HCT116 (cell line): ENCODE measurements around the gene TAF1C.

ENCODE experiments used
- CTCF ChIP-seq, 3 experiments: fragments of 200-600 bp in 1 of 3; sonication (generic) in 1 of 3; IDR thresholded peaks in 2 of 3; conservative IDR thresholded peaks in 1 of 3; 2 replicates each; pipeline ENCODE4 v1.5.1; 2012 to 2017; ENCODE audit warnings: low read depth in 2 of 3, low read length in 2 of 3, antibody characterized with exemption in 1 of 3, borderline replicate concordance in 1 of 3, control low read depth in 1 of 3, mild to moderate bottlenecking in 1 of 3, mixed read lengths in 1 of 3, mixed run types in 1 of 3, moderate library complexity in 1 of 3; ENCODE audit not compliant: insufficient read depth in 1 of 3
- EGR1 ChIP-seq: IDR thresholded peaks from 2 replicates; pipeline ENCODE4 v1.6.1; 2012; ENCODE audit warnings: low read depth
- EZH2 ChIP-seq: fragments of 200-600 bp; sonication (generic); IDR thresholded peaks from 2 replicates; pipeline ENCODE4 v1.6.1; 2017; ENCODE audit warnings: antibody characterized with exemption, mixed run types
- EZH2phosphoT487 ChIP-seq: fragments of 200-600 bp; IDR thresholded peaks from 2 replicates; pipeline ENCODE4 v1.6.1; 2018; ENCODE audit warnings: antibody characterized with exemption, borderline replicate concordance
- POLR2A ChIP-seq: IDR thresholded peaks from 2 replicates; pipeline ENCODE4 v1.7.0; 2011; ENCODE audit warnings: borderline replicate concordance; ENCODE audit not compliant: insufficient read depth, insufficient read length; ENCODE audit errors: extremely low read depth
- POLR2AphosphoS5 ChIP-seq: IDR thresholded peaks from 2 replicates; pipeline ENCODE4 v1.6.1; 2011; ENCODE audit warnings: mild to moderate bottlenecking, low read depth, low read length, moderate library complexity
- RAD21 ChIP-seq: IDR thresholded peaks from 2 replicates; pipeline ENCODE4 v1.6.1; 2012; ENCODE audit warnings: low read depth, mild to moderate bottlenecking
- SP1 ChIP-seq: IDR thresholded peaks from 2 replicates; pipeline ENCODE4 v1.6.1; 2012; ENCODE audit warnings: low read depth
- ZFX ChIP-seq: fragments of 450-650 bp; IDR thresholded peaks from 2 replicates; pipeline ENCODE4 v1.6.1; 2017
- ZNF274 ChIP-seq: fragments of 200-500 bp; sonication (Bioruptor generic); IDR thresholded peaks from 2 replicates; pipeline ENCODE4 v1.6.1; 2014; ENCODE audit warnings: mild to moderate bottlenecking, low read depth, low read length, inconsistent platforms
- TF ChIP-seq, protein P1 (sequence below): IDR thresholded peaks from 2 replicates; pipeline ENCODE4 v1.6.1; 2011; ENCODE audit warnings: mild to moderate bottlenecking, low read length, moderate library complexity; ENCODE audit not compliant: insufficient replicate concordance; ENCODE audit errors: extremely low read depth
- TF ChIP-seq, protein P2 (sequence below): IDR thresholded peaks from 2 replicates; pipeline ENCODE4 v1.6.1; 2012

- no peak for TF ChIP-seq ZFX
- no peak for TF ChIP-seq CTCF (IDR thresholded peaks at IDR 0.05 in 2 of 3, conservative IDR thresholded peaks at IDR 0.05 in 1 of 3; ENCODE audit: borderline replicate concordance in 1 of 3, insufficient read depth in 1 of 3, low read depth in 2 of 3, low read length in 2 of 3)
- TF ChIP-seq ZNF274 = no peak
- TF ChIP-seq POLR2A = no peak
- TF ChIP-seq EZH2 = no peak
- no peak for TF ChIP-seq SP1
- no peak for TF ChIP-seq EGR1
- TF ChIP-seq, protein P1, sequence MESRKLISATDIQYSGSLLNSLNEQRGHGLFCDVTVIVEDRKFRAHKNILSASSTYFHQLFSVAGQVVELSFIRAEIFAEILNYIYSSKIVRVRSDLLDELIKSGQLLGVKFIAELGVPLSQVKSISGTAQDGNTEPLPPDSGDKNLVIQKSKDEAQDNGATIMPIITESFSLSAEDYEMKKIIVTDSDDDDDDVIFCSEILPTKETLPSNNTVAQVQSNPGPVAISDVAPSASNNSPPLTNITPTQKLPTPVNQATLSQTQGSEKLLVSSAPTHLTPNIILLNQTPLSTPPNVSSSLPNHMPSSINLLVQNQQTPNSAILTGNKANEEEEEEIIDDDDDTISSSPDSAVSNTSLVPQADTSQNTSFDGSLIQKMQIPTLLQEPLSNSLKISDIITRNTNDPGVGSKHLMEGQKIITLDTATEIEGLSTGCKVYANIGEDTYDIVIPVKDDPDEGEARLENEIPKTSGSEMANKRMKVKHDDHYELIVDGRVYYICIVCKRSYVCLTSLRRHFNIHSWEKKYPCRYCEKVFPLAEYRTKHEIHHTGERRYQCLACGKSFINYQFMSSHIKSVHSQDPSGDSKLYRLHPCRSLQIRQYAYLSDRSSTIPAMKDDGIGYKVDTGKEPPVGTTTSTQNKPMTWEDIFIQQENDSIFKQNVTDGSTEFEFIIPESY = no peak
- no peak for TF ChIP-seq RAD21
- no peak for TF ChIP-seq EZH2phosphoT487
- TF ChIP-seq POLR2AphosphoS5 = no peak
- TF ChIP-seq, protein P2, sequence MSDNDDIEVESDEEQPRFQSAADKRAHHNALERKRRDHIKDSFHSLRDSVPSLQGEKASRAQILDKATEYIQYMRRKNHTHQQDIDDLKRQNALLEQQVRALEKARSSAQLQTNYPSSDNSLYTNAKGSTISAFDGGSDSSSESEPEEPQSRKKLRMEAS = no peak
Measured at GRCh38 chr16:84225571-84225970, 38.7 kb upstream of the TAF1C start.
